Activated B cell treated with CpG ODN at 0.5 μM for 24 hours (primary cell): ENCODE results near the gene CTIF. TPM values are rescaled to one million over a fixed set of nuclear protein-coding genes. Genes with fewer than 3 reads are reported as not detected.

Experiments
- ATAC-seq: fragments of 200-7000 bp; cut with Tn5 transposase; one replicate; pipeline ENCODE4 v1.10.0; 2021; ENCODE audit warnings: low read depth, mild to moderate bottlenecking, moderate library complexity
- CTCF ChIA-PET: fragments of 350-600 bp; sonication (Branson Sonifier 250); formaldehyde crosslinking; loops from one replicate; lab custom pipeline; 2021; ENCODE audit warnings: antibody characterized with exemption; lab: Charles Lee
- POLR2A ChIA-PET: fragments of 350-600 bp; sonication (Branson Sonifier 250); formaldehyde crosslinking; loops from one replicate; lab custom pipeline; 2021; ENCODE audit warnings: antibody characterized with exemption; lab: Charles Lee
- DNase-seq: peaks from one replicate; pipeline ENCODE4 v3.0.0; 2022
- H3K27ac Mint-ChIP-seq: one replicate; pipeline ENCODE4 v1.8.0; 2020; ENCODE audit warnings: mixed read lengths
- H3K27me3 Mint-ChIP-seq: one replicate; pipeline ENCODE4 v1.8.0; 2021; ENCODE audit warnings: mixed read lengths
- H3K36me3 Mint-ChIP-seq: one replicate; pipeline ENCODE4 v1.8.0; 2021; ENCODE audit warnings: low read depth, mixed read lengths
- H3K4me1 Mint-ChIP-seq: one replicate; pipeline ENCODE4 v1.8.0; 2021; ENCODE audit warnings: mixed read lengths
- H3K4me3 Mint-ChIP-seq: one replicate; pipeline ENCODE4 v1.8.0; 2020; ENCODE audit warnings: mild to moderate bottlenecking, mixed read lengths
- H3K9me3 Mint-ChIP-seq: one replicate; pipeline ENCODE4 v1.8.0; 2020; ENCODE audit warnings: mixed read lengths
- intact Hi-C: fragments of 100-400 bp; cut with micrococcal nuclease; formaldehyde crosslinking; loops from one replicate; pipeline ENCODE4 v1.15.1; 2024
- total RNA-seq: library from RNA; stranded (reverse); gene quantifications from 2 replicates; pipeline ENCODE4 v1.2.3, GENCODE V29; 2022
- TF ChIP-seq, protein P1 (sequence below): fragments of 200-600 bp; IDR thresholded peaks from one replicate; pipeline ENCODE4 v1.8.0; 2022; ENCODE audit warnings: antibody characterized with exemption, mild to moderate bottlenecking

CTIF gene
- total RNA-seq, 1 donor from 2014 or later, result 9.3 TPM

DNA sequence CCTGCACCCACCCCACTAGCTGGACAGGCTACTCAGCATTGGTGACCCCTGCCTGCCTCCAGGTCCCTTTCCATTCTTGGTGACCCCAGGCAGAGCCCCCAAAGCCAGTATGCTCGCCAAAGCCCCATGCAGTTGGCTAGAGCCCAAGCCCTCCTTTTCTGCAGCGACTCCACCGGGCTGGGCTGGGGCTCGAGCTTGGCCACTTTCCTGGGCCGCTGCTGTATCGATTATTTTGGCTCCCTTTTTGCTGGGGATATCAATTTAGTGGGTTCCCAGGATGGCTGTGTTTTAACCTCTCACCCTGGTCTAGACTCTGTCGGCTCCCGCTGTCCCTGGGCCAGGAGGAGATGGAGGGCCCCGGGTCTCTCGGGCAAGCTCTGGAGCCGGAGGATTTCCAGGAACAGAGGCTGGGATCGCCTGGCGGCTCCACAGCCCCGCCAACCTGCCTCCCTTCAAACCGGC, 335.9 kb downstream of the CTIF start:
- TF ChIP-seq, protein P1, sequence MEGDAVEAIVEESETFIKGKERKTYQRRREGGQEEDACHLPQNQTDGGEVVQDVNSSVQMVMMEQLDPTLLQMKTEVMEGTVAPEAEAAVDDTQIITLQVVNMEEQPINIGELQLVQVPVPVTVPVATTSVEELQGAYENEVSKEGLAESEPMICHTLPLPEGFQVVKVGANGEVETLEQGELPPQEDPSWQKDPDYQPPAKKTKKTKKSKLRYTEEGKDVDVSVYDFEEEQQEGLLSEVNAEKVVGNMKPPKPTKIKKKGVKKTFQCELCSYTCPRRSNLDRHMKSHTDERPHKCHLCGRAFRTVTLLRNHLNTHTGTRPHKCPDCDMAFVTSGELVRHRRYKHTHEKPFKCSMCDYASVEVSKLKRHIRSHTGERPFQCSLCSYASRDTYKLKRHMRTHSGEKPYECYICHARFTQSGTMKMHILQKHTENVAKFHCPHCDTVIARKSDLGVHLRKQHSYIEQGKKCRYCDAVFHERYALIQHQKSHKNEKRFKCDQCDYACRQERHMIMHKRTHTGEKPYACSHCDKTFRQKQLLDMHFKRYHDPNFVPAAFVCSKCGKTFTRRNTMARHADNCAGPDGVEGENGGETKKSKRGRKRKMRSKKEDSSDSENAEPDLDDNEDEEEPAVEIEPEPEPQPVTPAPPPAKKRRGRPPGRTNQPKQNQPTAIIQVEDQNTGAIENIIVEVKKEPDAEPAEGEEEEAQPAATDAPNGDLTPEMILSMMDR, result no peak
- ChIA-PET CTCF (no interaction called here), POLR2A (no interaction called here)
- DNase-seq (no peak), ATAC-seq (no peak)
- Mint-ChIP-seq H3K4me3 (no peak overlapping the region), H3K27ac (no peak overlapping the region), H3K27me3 (no peaks in the 10 kb centered on the region), H3K9me3 (no peaks in the 10 kb centered on the region), H3K4me1 (peaks cover 1% of the 10 kb centered on the region), H3K36me3 (no peaks in the 10 kb centered on the region)
- intact Hi-C loops, result no loop called here

DNA sequence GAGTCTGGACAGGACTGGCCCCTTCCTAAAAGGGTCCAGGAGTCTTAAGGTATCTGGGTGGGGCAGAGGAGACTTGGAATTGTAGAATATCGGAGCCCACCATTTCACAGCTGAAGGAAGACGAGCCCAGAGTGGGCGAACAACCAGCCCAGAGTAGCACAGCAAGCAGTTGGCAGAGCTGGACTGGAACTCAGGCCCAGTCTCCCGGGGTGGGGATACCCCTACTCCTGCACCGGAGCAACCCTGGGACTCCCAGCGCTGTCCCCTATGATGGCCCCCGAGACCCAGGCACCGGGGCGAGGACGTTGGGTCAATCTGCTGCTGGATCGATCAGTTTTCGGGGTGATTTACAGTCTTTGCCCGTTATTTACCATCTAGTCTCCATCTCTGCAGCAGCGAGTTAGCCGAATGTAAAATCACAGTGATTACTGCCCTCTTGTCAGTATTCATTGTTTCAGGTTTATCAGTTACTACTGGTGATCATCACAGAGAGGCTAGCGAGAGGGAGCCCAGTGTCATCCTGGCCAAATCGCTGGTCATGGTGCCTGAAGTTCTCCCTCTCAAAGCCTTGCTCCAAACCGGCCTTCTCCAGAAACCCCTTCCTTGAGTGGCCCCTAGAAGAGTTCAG, 336.6 kb downstream of the CTIF start:
- intact Hi-C loops, result no loop called here
- CTCF ChIA-PET, result no interaction called here
- H3K9me3 Mint-ChIP-seq, result no peaks in the 10 kb centered on the region

DNA sequence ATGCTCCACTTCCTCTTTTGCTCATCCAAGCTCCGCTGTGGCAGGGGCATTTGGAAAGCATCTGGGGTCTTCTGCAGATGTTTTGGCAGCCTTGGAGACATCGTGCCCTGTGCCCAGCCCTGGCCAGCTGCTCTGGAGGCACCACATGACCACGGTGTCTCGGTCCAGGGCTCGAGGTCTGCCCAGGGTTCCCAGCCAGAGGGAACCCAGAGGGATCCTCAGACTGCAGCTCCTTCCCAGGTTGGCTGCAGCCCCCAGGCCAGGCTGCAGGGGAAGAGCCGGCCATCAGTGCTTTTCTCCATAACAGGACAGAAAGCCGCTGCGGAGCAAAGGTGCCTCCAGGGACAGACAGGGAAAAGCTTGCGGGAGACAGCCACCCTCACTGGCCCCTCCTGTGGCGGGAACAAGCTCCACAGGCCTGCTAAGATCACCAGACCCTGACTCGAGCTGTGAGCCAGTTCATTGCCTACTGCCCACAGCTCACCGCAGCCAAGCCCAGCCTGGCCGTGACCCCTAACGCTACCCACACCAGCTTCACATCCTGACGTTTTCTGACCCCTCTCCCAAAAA, 337.2 kb downstream of the CTIF start:
- peaks cover 1% of the 10 kb centered on the region for H3K4me1 Mint-ChIP-seq
- H3K36me3 Mint-ChIP-seq, result no peaks in the 10 kb centered on the region
- intact Hi-C loops, result no loop called here
- H3K27me3 Mint-ChIP-seq, result peaks cover 5% of the 10 kb centered on the region
- POLR2A ChIA-PET, result interaction anchor here (0.9 kb wide), 1 partner anchor 53 kb away, joined by 3 read pairs; no protein-coding TSS in a partner anchor
- H3K27ac Mint-ChIP-seq, result no peak overlapping the region
- DNase-seq, result no peak
- ATAC-seq, result no peak
- TF ChIP-seq, protein P1, result no peak
- H3K9me3 Mint-ChIP-seq, result peaks cover under 1% of the 10 kb centered on the region
- H3K4me3 Mint-ChIP-seq, result no peak overlapping the region
- CTCF ChIA-PET, result no interaction called here

More for the DNA sequence above, 336.6 kb downstream of the CTIF start:
- DNase-seq, result no peak
- POLR2A ChIA-PET, result interaction anchor here (0.9 kb wide), 1 partner anchor 53 kb away, joined by 3 read pairs; no protein-coding TSS in a partner anchor
- H3K27me3 Mint-ChIP-seq, result peaks cover 5% of the 10 kb centered on the region
- H3K36me3 Mint-ChIP-seq, result no peaks in the 10 kb centered on the region
- H3K4me1 Mint-ChIP-seq, result peaks cover 1% of the 10 kb centered on the region
- H3K4me3 Mint-ChIP-seq, result no peak overlapping the region
- TF ChIP-seq, protein P1, result no peak
- no peak overlapping the region for H3K27ac Mint-ChIP-seq
- no peak for ATAC-seq

DNA sequence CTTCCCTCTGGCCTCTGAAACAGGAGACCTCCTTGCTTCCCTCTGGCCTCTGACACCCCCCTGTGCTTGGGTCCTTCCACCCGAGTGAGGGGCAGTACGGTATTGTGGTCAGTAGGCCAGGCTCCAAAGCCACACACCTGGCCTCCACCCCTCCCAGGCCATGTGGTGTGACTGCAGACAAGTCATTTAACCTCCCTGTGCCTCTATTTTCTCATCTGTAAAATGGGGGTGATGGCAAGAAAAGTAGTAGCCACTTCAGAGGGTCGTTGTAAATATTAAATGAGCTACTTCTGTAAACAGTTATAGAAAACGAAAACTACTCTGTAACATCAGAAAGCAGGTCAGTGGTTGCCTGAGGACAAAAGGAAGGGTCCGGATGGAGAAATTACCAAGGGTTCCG, 337.8 kb downstream of the CTIF start:
- CTCF ChIA-PET, result no interaction called here
- intact Hi-C loops, result no loop called here
- POLR2A ChIA-PET, result interaction anchor here (0.9 kb wide), 1 partner anchor 52 kb away, joined by 3 read pairs; no protein-coding TSS in a partner anchor
- ATAC-seq (no peak), DNase-seq (no peak)
- Mint-ChIP-seq H3K27ac (no peak overlapping the region), H3K27me3 (peaks cover 5% of the 10 kb centered on the region), H3K4me3 (no peak overlapping the region), H3K36me3 (no peaks in the 10 kb centered on the region), H3K9me3 (peaks cover 2% of the 10 kb centered on the region), H3K4me1 (peaks cover 1% of the 10 kb centered on the region)
- TF ChIP-seq, protein P1, result no peak

DNA sequence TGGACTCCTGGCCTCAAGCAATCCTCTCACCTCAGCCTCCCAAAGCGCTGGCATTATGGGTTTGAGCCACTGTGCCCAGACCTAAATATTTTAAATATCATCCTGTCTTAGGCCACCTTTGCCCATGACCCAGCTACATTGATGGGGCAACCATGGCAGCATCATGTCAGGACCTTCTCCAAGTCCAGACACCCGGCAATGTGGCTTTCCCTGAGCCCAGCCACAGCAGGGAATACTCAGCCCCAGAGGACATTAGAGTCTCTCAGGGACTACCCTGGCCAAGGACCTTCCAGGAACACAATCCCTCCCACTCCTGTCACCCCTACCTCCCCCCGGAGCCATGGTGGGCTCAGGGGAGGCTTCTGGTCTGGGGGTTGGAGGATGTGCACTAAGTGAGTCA, 339.1 kb downstream of the CTIF start:
- Mint-ChIP-seq H3K27me3 (peaks cover 5% of the 10 kb centered on the region), H3K4me3 (no peak overlapping the region), H3K27ac (no peak overlapping the region), H3K36me3 (no peaks in the 10 kb centered on the region), H3K9me3 (peaks cover 2% of the 10 kb centered on the region), H3K4me1 (peaks cover 1% of the 10 kb centered on the region)
- no peak for ATAC-seq
- intact Hi-C loops, result no loop called here
- POLR2A ChIA-PET, result no interaction called here
- TF ChIP-seq, protein P1, result no peak
- CTCF ChIA-PET, result no interaction called here
- DNase-seq, result no peak
